ENCODE measurements around the gene HMSD.

HMSD gene

DNA sequence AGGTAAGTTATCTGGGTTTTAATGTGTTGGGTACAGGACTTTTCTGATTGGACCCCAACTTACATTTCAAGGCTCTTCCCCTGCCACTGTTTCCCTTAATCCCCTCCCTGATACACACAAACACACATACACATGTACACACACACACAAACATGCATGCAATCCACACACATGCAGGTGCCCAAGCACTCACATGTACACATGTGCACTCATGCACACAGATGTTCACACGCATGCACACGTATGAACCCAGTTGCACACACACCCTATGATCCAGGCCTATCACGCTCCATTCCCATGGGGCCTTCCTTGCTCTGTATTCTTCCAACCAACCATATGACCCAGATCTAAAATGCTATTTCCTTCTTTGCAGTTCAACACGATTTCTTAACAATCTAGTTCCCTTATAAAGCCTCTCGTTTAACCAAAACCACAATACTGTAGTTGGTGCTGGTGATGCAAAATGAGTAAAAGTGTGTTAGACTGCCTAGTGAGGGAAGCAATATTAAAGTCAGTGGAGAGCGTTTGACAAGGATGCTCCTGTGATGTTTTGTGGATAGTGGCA, 31.9 kb downstream of the HMSD start:
- TF ChIP-seq, protein P1, sequence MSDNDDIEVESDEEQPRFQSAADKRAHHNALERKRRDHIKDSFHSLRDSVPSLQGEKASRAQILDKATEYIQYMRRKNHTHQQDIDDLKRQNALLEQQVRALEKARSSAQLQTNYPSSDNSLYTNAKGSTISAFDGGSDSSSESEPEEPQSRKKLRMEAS (IDR thresholded peaks at IDR 0.05), result no peak
- TF ChIP-seq YY1 (IDR thresholded peaks at IDR 0.05; ENCODE audit: low read depth) (no peak), FOXM1 (IDR thresholded peaks at IDR 0.05; ENCODE audit: borderline replicate concordance, low read depth) (no peak)

DNA sequence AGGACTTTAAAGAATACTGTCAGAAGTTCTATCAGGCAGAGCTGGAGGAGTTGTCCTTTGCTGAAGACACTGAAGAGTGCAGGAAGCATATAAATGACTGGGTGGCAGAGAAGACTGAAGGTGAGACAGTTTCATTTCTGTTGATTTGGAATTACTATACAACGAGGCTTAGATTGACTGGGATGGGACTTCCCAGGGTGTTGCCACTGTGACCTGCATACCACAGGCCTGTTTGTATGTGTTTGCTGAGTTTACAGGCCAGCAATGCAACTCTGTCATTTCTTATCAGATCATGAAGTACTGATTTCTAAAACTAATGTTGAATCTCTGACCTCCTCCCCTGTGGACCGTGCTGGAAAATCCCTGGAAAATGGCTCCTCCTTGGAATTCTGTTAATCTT, 32.6 kb downstream of the HMSD start:
- TF ChIP-seq TAF1 (IDR thresholded peaks at IDR 0.05; ENCODE audit: low read depth), result no peak
- no peak for TF ChIP-seq NFIC (IDR thresholded peaks at IDR 0.05)
- TF ChIP-seq CREB1 (IDR thresholded peaks at IDR 0.05; ENCODE audit: low read depth), result no peak
- TF ChIP-seq, protein P2, sequence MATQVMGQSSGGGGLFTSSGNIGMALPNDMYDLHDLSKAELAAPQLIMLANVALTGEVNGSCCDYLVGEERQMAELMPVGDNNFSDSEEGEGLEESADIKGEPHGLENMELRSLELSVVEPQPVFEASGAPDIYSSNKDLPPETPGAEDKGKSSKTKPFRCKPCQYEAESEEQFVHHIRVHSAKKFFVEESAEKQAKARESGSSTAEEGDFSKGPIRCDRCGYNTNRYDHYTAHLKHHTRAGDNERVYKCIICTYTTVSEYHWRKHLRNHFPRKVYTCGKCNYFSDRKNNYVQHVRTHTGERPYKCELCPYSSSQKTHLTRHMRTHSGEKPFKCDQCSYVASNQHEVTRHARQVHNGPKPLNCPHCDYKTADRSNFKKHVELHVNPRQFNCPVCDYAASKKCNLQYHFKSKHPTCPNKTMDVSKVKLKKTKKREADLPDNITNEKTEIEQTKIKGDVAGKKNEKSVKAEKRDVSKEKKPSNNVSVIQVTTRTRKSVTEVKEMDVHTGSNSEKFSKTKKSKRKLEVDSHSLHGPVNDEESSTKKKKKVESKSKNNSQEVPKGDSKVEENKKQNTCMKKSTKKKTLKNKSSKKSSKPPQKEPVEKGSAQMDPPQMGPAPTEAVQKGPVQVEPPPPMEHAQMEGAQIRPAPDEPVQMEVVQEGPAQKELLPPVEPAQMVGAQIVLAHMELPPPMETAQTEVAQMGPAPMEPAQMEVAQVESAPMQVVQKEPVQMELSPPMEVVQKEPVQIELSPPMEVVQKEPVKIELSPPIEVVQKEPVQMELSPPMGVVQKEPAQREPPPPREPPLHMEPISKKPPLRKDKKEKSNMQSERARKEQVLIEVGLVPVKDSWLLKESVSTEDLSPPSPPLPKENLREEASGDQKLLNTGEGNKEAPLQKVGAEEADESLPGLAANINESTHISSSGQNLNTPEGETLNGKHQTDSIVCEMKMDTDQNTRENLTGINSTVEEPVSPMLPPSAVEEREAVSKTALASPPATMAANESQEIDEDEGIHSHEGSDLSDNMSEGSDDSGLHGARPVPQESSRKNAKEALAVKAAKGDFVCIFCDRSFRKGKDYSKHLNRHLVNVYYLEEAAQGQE (IDR thresholded peaks at IDR 0.05; ENCODE audit: low read depth), result no peak
- TF ChIP-seq, protein P1 (IDR thresholded peaks at IDR 0.05), result no peak
- no peak for TF ChIP-seq YY1 (IDR thresholded peaks at IDR 0.05; ENCODE audit: low read depth)
- no peak for TF ChIP-seq EP300 (IDR thresholded peaks at IDR 0.05; ENCODE audit: borderline replicate concordance)
- TF ChIP-seq CEBPB (IDR thresholded peaks at IDR 0.05), result no peak
- TF ChIP-seq ZBTB7A (IDR thresholded peaks at IDR 0.05; ENCODE audit: low read depth), result no peak

DNA sequence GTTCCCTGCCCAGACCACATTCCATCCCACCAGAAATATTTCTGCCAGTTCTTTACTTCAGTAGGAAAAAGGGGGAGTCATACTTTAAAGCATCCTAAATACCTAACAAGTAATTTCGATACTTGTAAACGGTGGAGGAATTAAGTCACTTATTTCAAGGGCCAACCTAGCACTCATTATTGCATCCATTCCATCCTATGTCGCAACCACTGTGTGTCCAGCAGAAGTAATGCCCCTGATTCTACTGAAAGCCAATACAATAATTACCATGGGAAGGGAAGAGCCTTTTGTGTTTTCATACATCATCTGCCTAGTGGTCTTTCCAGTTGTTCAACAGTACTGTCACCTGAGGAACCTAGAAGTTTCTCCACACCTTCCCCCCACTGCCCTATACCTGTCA, 33.3 kb downstream of the HMSD start:
- TF ChIP-seq YY1 (IDR thresholded peaks at IDR 0.05; ENCODE audit: low read depth), result no peak
- TF ChIP-seq CEBPB (IDR thresholded peaks at IDR 0.05), result no peak

DNA sequence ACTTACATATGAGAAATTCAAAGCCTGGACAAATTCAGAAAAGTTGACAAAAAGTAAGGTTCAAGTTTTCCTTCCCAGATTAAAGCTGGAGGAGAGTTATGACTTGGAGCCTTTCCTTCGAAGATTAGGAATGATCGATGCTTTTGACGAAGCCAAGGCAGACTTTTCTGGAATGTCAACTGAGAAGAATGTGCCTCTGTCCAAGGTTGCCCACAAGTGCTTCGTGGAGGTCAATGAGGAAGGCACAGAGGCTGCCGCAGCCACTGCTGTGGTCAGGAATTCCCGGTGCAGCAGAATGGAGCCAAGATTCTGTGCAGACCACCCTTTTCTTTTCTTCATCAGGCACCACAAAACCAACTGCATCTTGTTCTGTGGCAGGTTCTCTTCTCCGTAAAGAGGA, 37.8 kb downstream of the HMSD start:
- TF ChIP-seq TCF12 (IDR thresholded peaks at IDR 0.05; ENCODE audit: low read depth) (no peak), CEBPB (IDR thresholded peaks at IDR 0.05) (no peak), RAD21 (IDR thresholded peaks at IDR 0.05; ENCODE audit: low read depth) (no peak), TEAD4 (IDR thresholded peaks at IDR 0.05) (no peak)
- TF ChIP-seq, protein P2 (IDR thresholded peaks at IDR 0.05; ENCODE audit: low read depth), result peak; percentile 51
- TF ChIP-seq, protein P1 (IDR thresholded peaks at IDR 0.05), result no peak

DNA sequence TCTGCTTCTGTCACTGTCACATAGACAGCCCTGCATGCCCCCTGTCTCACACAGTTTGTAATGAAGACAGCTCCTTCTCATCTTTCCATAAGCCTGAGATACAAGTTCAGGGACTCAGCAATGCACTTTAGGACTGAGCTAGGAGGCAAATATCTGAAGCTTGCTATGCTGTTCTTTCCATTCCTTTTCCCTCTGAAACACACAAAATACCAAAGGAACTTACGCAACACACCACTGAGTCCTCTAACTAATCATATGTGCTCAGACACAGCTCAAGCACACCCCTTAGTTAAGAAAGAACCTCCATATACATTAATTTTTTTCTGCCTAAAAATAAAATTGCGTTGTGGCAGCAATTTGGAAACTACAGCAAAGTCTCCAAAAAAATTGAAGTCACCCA, 38.6 kb downstream of the HMSD start:
- TF ChIP-seq TEAD4 (IDR thresholded peaks at IDR 0.05), result no peak
- no peak for TF ChIP-seq NFIC (IDR thresholded peaks at IDR 0.05)
- TF ChIP-seq TAF1 (IDR thresholded peaks at IDR 0.05; ENCODE audit: low read depth), result no peak

DNA sequence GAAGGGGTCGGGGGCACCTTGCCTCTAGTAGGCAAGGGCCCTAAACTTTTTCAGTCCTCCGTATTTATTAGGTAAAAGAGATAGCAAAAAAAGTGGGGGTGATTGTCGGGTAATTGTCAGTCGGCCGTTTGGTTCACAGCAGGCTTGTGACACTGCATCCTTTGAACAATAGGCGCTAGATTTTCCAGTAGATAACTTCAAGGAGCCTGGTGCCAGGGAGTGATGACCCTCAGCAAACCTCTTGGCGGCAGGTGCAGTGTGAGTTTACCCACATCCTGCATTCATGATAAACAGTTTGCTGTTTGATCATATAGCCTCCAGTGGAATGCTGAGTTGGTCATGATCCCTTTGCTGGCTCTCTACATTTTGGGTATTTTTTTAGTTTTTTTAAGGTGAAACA, 43.6 kb downstream of the HMSD start:
- no peak for TF ChIP-seq FOXM1 (IDR thresholded peaks at IDR 0.05; ENCODE audit: borderline replicate concordance, low read depth)
- no peak for TF ChIP-seq NFIC (IDR thresholded peaks at IDR 0.05)
- TF ChIP-seq TCF12 (IDR thresholded peaks at IDR 0.05; ENCODE audit: low read depth), result no peak
- TF ChIP-seq EP300 (IDR thresholded peaks at IDR 0.05; ENCODE audit: borderline replicate concordance), result no peak
- TF ChIP-seq CEBPB (IDR thresholded peaks at IDR 0.05), result no peak
- TF ChIP-seq TAF1 (IDR thresholded peaks at IDR 0.05; ENCODE audit: low read depth), result no peak
- no peak for TF ChIP-seq CREB1 (IDR thresholded peaks at IDR 0.05; ENCODE audit: low read depth)
- TF ChIP-seq YY1 (IDR thresholded peaks at IDR 0.05; ENCODE audit: low read depth), result no peak
- TF ChIP-seq, protein P1 (IDR thresholded peaks at IDR 0.05), result no peak
- no peak for TF ChIP-seq EGR1 (IDR thresholded peaks at IDR 0.05)

DNA sequence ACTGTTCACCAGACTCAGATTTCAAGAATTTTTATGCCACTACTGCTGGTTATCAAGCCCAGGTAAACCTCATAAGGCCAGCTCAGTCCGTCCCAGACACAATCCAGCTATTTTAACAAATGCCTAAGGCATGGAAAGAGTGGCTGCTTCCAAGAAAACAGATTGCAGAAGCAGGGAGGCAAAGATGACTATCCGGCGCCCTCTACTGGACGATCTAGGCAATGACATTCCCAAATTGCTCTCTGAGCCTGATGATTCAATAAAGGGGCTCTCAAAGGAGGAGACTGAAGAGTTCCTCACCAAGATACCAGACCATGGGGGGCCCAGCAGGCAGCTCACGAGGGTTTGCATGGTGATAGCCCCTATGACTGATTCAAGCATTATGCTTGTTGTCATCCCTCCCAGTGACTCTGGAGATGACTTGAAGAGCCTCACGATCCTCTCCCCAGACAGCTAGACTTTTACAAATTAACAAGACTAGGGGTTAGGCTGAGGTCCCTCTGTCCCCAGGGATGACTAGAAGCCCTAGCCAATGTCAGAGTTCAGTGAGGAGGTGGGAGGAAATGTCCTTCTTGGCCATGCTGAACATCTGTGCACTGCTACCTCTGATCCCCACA, 45.8 kb downstream of the HMSD start:
- TF ChIP-seq NFIC (IDR thresholded peaks at IDR 0.05) (no peak), RAD21 (IDR thresholded peaks at IDR 0.05; ENCODE audit: low read depth) (peak; percentile 68)

DNA sequence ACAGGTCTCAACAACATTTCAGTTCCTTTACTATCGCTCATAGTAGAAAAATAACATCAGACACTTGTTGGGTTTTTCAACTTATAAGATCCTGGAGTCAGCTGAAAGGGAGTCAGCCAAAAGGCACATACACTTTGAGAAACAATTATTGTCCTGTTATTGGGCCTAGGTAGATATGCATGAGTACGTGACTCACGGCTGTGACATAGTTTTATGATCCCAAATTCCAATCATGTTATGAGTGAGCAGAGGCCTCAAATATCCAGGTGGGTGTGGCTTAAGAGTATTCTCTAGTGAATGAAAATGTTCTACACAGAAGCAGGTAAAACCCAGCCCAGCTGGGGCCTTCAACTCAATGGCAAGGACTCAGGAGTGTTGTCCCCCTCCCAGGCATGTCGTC, 47.9 kb downstream of the HMSD start:
- no peak for TF ChIP-seq RAD21 (IDR thresholded peaks at IDR 0.05; ENCODE audit: low read depth)
